DND-41 (cell line): Measurements from ENCODE around the gene ATG9A.
A peak's percentile ranks its signal among the peaks of the same experiment; 100 is the strongest.

ENCODE experiments used
- ATAC-seq: fragments of 200-7000 bp; cut with Tn5 transposase; 3 replicates; pipeline ENCODE4 v1.9.1; 2021; ENCODE audit warnings: low read depth; ENCODE audit not compliant: insufficient read depth
- DNase-seq: peaks from one replicate; pipeline ENCODE4 v3.0.0-alpha.2; 2020
- H2AFZ ChIP-seq: 2 replicates; pipeline ENCODE4 v1.6.0; 2012; ENCODE audit warnings: low read depth, low read length
- H3K27ac ChIP-seq: 2 replicates; pipeline ENCODE4 v1.5.1; 2012; ENCODE audit warnings: low read length, inconsistent platforms
- H3K27me3 ChIP-seq: fragments of 200-600 bp; sonication (generic); 2 replicates; pipeline ENCODE4 v1.6.0; 2012; ENCODE audit warnings: low read length, mild to moderate bottlenecking, inconsistent platforms; ENCODE audit not compliant: insufficient read depth, poor library complexity
- H3K36me3 ChIP-seq: 2 replicates; pipeline ENCODE4 v1.5.1; 2012; ENCODE audit warnings: low read length, inconsistent platforms; ENCODE audit not compliant: insufficient read depth
- H3K4me1 ChIP-seq: 2 replicates; pipeline ENCODE4 v1.5.1; 2012; ENCODE audit warnings: mild to moderate bottlenecking, low read length; ENCODE audit not compliant: insufficient read depth
- H3K4me2 ChIP-seq: 2 replicates; pipeline ENCODE4 v1.6.0; 2012; ENCODE audit warnings: mild to moderate bottlenecking, moderate library complexity, low read length, inconsistent platforms; ENCODE audit not compliant: insufficient read depth
- H3K4me3 ChIP-seq, 2 experiments: fragments of 200-600 bp in 1 of 2; shearing (Covaris generic) in 1 of 2; 2 replicates each; pipeline ENCODE4 v1.5.1; 2012 to 2016; ENCODE audit warnings: inconsistent platforms in 2 of 2, low read length in 2 of 2, mild to moderate bottlenecking in 2 of 2, low read depth in 1 of 2, moderate library complexity in 1 of 2
- H3K79me2 ChIP-seq: 2 replicates; pipeline ENCODE4 v1.6.0; 2012; ENCODE audit warnings: low read length, inconsistent platforms; ENCODE audit not compliant: insufficient read depth
- H3K9ac ChIP-seq: 2 replicates; pipeline ENCODE4 v1.6.0; 2012; ENCODE audit warnings: low read depth, mild to moderate bottlenecking, inconsistent platforms, low read length, moderate library complexity
- H3K9me3 ChIP-seq: 2 replicates; pipeline ENCODE4 v1.5.1; 2012; ENCODE audit warnings: low read length, moderate library complexity, mild to moderate bottlenecking, inconsistent platforms; ENCODE audit not compliant: insufficient read depth, severe bottlenecking
- H4K20me1 ChIP-seq: 2 replicates; pipeline ENCODE4 v1.6.0; 2012; ENCODE audit warnings: low read length; ENCODE audit not compliant: insufficient read depth
- EZH2 ChIP-seq: IDR thresholded peaks from 3 replicates; pipeline ENCODE4 v1.6.1; 2012; ENCODE audit warnings: borderline replicate concordance, low read depth, mild to moderate bottlenecking, moderate library complexity, low read length, inconsistent platforms; ENCODE audit not compliant: severe bottlenecking
- TF ChIP-seq, protein P1 (sequence below): IDR thresholded peaks from 2 replicates; pipeline ENCODE4 v1.5.1; 2012; ENCODE audit warnings: borderline replicate concordance, low read length, moderate library complexity, mild to moderate bottlenecking; ENCODE audit not compliant: poor library complexity, severe bottlenecking; ENCODE audit errors: extremely low read depth

The ATG9A gene

DNA sequence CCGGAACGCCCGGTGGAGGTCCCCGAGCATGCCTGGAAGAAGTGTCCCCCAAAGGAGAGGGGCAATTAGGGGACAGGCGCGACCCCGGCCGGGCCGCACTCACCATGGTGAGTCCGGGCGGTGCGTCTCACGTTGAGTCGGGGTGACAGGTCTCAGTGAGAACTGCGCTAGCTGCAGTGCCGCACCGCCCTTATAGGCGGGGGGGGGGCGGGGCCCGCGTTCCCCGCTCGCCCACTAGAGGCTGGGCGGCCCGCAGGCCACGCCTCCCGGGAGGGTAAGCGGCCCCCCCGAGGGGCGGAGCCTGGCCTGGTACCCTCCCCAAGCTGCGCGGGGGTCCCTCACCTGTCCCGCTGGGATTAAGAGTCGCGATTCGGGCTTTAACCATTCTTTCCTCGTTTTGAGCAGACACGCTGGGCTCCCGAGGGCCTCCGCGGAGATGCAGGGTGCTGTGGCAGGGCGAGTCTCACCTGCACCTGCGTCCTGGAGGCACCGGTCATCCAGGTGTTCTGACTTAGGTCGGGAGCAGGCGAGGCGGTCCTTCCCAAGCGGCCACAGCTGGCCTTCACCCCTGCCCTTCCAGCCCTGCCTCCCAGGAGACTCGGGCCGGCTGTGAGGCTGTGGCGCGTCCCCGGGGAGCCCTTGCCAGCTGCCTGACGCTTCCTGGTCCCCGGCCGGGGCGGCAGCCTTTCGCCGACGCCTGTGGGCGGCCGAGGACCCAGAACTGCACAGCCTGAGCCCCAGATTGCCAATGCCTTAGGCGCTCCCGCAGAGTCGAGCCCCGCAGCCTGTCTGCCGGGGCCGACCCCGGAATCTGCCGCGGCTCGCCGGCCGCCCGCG, 24.5 kb upstream of the ATG9A start, which contains the start of gene TUBA4A:
Gene TUBA4A, minus strand, starts transcription at position 166 of the 837 bp plus-strand sequence. Its CDS starts 60 bp downstream, at position 106.
- no peak within 1 kb of the TSS for H3K27ac ChIP-seq
- H4K20me1 ChIP-seq, result peaks cover 33% of the 10 kb centered on the region
- no peaks in the 10 kb centered on the region for H3K36me3 ChIP-seq
- H3K9me3 ChIP-seq, result no peaks in the 10 kb centered on the region
- ATAC-seq, result peak; percentile 85
- H2AFZ ChIP-seq, result peak within 1 kb of the TSS; percentile 65
- peak within 1 kb of the TSS; percentile 99 for H3K4me2 ChIP-seq
- peak within 1 kb of the TSS; percentile 24 to 65; a peak in 3 of 4 replicates for H3K4me3 ChIP-seq
- TF ChIP-seq, protein P1, sequence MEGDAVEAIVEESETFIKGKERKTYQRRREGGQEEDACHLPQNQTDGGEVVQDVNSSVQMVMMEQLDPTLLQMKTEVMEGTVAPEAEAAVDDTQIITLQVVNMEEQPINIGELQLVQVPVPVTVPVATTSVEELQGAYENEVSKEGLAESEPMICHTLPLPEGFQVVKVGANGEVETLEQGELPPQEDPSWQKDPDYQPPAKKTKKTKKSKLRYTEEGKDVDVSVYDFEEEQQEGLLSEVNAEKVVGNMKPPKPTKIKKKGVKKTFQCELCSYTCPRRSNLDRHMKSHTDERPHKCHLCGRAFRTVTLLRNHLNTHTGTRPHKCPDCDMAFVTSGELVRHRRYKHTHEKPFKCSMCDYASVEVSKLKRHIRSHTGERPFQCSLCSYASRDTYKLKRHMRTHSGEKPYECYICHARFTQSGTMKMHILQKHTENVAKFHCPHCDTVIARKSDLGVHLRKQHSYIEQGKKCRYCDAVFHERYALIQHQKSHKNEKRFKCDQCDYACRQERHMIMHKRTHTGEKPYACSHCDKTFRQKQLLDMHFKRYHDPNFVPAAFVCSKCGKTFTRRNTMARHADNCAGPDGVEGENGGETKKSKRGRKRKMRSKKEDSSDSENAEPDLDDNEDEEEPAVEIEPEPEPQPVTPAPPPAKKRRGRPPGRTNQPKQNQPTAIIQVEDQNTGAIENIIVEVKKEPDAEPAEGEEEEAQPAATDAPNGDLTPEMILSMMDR, result peak; percentile 12
- TF ChIP-seq EZH2, result peak; percentile 5
- peak within 1 kb of the TSS; percentile 51 for H3K9ac ChIP-seq
- peak; percentile 81 for DNase-seq
- H3K27me3 ChIP-seq, result peaks cover 42% of the 10 kb centered on the region
- no peaks in the 10 kb centered on the region for H3K79me2 ChIP-seq
- peaks cover 37% of the 10 kb centered on the region for H3K4me1 ChIP-seq

DNA sequence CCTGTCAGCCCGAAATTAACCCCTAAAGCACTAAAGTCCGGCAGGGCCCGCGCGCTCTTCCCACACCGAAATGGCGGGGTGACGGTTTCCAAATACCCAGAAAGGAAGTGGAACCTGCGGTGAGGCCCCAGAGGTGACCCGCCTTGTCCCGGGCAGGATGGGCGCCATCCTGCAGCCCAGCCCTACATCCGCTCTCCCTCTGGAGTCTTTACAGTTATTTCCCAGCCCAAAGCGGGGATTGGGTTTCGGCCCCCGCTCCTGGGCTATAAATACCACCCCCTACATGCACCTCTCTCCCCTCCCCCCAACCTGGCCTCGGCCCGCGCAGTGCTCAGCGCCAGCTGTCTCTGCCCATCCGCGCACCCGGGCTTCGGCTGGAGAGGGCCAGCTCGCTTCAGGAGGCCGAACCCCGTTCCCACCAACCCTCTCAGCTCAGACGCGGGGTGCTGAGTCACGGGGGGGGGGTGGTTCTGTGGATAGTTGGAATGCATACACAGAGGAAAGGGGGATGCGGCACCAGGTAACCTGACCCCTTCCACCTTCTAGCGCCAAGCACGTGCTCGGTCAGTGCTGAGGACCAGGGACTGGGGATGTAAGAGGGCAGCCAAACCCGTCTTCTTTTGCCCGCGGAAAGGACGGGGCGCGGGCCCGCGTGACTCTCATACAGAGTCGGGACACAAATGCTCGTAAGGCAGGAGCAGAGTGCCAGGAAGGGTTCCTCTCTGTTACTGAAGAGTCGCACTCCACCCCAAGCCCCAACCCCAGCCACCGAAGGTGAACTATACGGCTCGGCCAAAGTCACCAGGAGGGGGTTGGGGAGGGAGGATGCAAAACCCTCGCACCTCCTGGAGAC, 23.7 kb upstream of the ATG9A start, which contains the start of gene TUBA4B:
Gene TUBA4B, plus strand, starts transcription at position 344 of the 853 bp plus-strand sequence. Its CDS starts 165 bp downstream, at position 509.
- H3K4me3 ChIP-seq, result peak within 1 kb of the TSS; percentile 24 to 65; a peak in 3 of 4 replicates
- no peaks in the 10 kb centered on the region for H3K9me3 ChIP-seq
- H3K27me3 ChIP-seq, result peaks cover 39% of the 10 kb centered on the region
- H3K9ac ChIP-seq, result peak within 1 kb of the TSS; percentile 51
- peaks cover 43% of the 10 kb centered on the region for H3K4me1 ChIP-seq
- peak; percentile 41 for ATAC-seq
- TF ChIP-seq, protein P1, result no peak
- peak; percentile 96 for TF ChIP-seq EZH2
- no peak within 1 kb of the TSS for H3K27ac ChIP-seq
- peak within 1 kb of the TSS; percentile 65 for H2AFZ ChIP-seq
- peak; percentile 44 for DNase-seq
- no peaks in the 10 kb centered on the region for H3K79me2 ChIP-seq
- peaks cover 5% of the 10 kb centered on the region for H3K36me3 ChIP-seq
- H3K4me2 ChIP-seq, result peak within 1 kb of the TSS; percentile 99
- peaks cover 40% of the 10 kb centered on the region for H4K20me1 ChIP-seq

DNA sequence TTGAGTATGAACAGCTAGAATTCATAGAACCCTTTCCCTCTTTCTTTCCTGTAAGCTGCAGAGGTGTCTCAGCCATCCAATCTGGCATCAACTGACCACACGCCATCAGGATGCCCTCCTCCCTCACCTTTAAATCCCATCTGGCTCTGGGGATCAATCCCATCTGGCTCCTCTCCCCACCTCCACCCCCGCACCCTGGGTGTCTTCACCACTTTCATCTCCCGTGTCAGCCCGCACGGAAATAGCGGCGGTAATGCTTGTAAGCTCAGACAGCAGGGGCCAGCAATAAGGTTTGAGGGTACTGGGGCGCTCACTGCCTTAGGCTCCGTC, 23.1 kb upstream of the ATG9A start:
- Histone ChIP-seq H2AFZ (no peak overlapping the region), H4K20me1 (peaks cover 43% of the 10 kb centered on the region), H3K36me3 (peaks cover 6% of the 10 kb centered on the region), H3K4me2 (peak overlapping the region; percentile 99), H3K9me3 (no peaks in the 10 kb centered on the region), H3K27ac (no peak overlapping the region), H3K79me2 (no peaks in the 10 kb centered on the region), H3K4me1 (peaks cover 49% of the 10 kb centered on the region), H3K27me3 (peaks cover 39% of the 10 kb centered on the region), H3K4me3 (peak overlapping the region in 1 of 2 experiments; percentile 65; a peak in 2 of 4 replicates), H3K9ac (peak overlapping the region; percentile 51; the same call in 1 of the 2 replicates)
- DNase-seq (no peak), ATAC-seq (peak; percentile 1; the same call in 1 of the 3 replicates)
- TF ChIP-seq, protein P1, result no peak
- TF ChIP-seq EZH2, result no peak
